GM19193 (cell line): ENCODE results near the gene RAD51B.

Source experiments
- POLR2A ChIP-seq: IDR thresholded peaks from 4 replicates; pipeline ENCODE4 v1.6.1; 2011; ENCODE audit not compliant: insufficient read depth, insufficient read length; ENCODE audit errors: extremely low read depth

RAD51B gene

GRCh38 chr14:68451696-68452373, 632.3 kb downstream of the RAD51B start:
- TF ChIP-seq POLR2A = no peak

- no peak for TF ChIP-seq POLR2A
Measured at GRCh38 chr14:68458253-68458652, 638.7 kb downstream of the RAD51B start.

- no peak for TF ChIP-seq POLR2A
Measured at GRCh38 chr14:68458840-68459469, 639.4 kb downstream of the RAD51B start.

- no peak for TF ChIP-seq POLR2A
Measured at GRCh38 chr14:68459480-68460136, 640.0 kb downstream of the RAD51B start.

GRCh38 chr14:68460541-68460940, 641.0 kb downstream of the RAD51B start:
- no peak for TF ChIP-seq POLR2A

- no peak for TF ChIP-seq POLR2A
Measured at GRCh38 chr14:68461086-68461485, 641.5 kb downstream of the RAD51B start.

- TF ChIP-seq POLR2A = no peak
Measured at GRCh38 chr14:68462683-68463082, 643.1 kb downstream of the RAD51B start.

- TF ChIP-seq POLR2A = no peak
Measured at GRCh38 chr14:68463299-68463698, 643.7 kb downstream of the RAD51B start.

GRCh38 chr14:68463705-68464374, 644.3 kb downstream of the RAD51B start:
- no peak for TF ChIP-seq POLR2A

- TF ChIP-seq POLR2A = no peak
Measured at GRCh38 chr14:68464711-68465110, 645.1 kb downstream of the RAD51B start.

GRCh38 chr14:68466491-68466977, 647.0 kb downstream of the RAD51B start:
- no peak for TF ChIP-seq POLR2A

GRCh38 chr14:68467425-68467824, 647.8 kb downstream of the RAD51B start:
- TF ChIP-seq POLR2A = no peak

GRCh38 chr14:68468437-68469207, 649.0 kb downstream of the RAD51B start:
- no peak for TF ChIP-seq POLR2A

GRCh38 chr14:68469208-68469713, 649.7 kb downstream of the RAD51B start:
- TF ChIP-seq POLR2A = no peak
